ENCODE data around the gene EDA. TPM values are rescaled to one million over a fixed set of nuclear protein-coding genes. Genes with fewer than 3 reads are reported as not detected.

The EDA gene
- total and polyA plus RNA-seq, 10 donors = 0.28 to 7.2 (median 3.3) TPM

DNA sequence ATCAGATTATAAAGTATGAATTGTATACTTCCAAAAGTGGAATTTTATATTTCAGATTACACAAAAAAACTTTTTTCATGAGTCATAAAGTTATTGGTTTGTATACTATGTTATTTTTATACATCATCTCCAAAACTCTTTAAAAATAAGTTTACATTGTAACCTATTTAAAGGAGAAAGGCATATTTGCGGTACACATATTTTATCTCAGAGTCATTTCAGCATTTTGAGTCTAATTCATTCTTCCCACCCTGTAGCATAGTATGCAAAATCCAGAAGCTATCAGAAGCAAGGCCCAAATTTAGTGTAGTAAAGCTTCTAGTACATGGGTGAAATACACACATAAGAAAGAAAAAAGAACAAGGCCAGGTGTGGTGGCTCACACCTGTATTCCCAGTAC is 353.5 kb downstream of the EDA start:
- TF ChIP-seq POLR2AphosphoS5 (IDR thresholded peaks at IDR 0.05) = no peak
- TF ChIP-seq POLR2A (IDR thresholded peaks at IDR 0.05) = no peak
- TF ChIP-seq, protein P1, sequence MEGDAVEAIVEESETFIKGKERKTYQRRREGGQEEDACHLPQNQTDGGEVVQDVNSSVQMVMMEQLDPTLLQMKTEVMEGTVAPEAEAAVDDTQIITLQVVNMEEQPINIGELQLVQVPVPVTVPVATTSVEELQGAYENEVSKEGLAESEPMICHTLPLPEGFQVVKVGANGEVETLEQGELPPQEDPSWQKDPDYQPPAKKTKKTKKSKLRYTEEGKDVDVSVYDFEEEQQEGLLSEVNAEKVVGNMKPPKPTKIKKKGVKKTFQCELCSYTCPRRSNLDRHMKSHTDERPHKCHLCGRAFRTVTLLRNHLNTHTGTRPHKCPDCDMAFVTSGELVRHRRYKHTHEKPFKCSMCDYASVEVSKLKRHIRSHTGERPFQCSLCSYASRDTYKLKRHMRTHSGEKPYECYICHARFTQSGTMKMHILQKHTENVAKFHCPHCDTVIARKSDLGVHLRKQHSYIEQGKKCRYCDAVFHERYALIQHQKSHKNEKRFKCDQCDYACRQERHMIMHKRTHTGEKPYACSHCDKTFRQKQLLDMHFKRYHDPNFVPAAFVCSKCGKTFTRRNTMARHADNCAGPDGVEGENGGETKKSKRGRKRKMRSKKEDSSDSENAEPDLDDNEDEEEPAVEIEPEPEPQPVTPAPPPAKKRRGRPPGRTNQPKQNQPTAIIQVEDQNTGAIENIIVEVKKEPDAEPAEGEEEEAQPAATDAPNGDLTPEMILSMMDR (IDR thresholded peaks at IDR 0.05 in 8 of 11, conservative IDR thresholded peaks at IDR 0.05 in 3 of 11) = no peak
- Histone ChIP-seq H3K4me1 (no peaks in the 10 kb centered on the region), H3K36me3 (no peaks in the 10 kb centered on the region), H3K27me3 (replicated peaks in 1 of 7) (no peaks in the 10 kb centered on the region), H3K4me3 (no peak overlapping the region), H3K9me3 (no peaks in the 10 kb centered on the region), H3K27ac (no peak overlapping the region)
- intact Hi-C loops (cut with DNase I; ENCODE audit: low total_unique reads) = no loop called here
- 88 to 100% (median 92%) methylated on average over 1 of the region's 1 CpG for WGBS, 5 donors
- no peak for DNase-seq

DNA sequence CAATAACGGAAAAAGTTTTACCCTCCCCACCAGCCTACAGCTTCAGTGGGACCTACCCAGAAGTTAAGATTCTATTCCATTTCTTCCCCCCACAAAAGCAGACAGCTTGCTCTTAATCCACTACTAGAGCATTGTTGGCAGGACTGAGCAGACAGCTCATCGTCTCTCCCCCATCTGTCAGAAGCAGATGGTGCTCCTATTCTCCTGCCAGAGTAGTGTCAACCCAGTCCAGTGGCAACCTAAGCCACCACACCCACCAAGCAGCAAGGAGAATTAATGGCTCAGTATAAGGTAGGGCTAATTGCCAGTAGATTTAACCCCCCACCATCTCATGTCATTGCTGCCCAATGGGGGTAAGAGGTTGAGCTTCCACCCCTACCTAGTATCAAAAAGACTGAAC is 371.8 kb downstream of the EDA start:
- no peaks in the 10 kb centered on the region for H3K36me3 ChIP-seq

DNA sequence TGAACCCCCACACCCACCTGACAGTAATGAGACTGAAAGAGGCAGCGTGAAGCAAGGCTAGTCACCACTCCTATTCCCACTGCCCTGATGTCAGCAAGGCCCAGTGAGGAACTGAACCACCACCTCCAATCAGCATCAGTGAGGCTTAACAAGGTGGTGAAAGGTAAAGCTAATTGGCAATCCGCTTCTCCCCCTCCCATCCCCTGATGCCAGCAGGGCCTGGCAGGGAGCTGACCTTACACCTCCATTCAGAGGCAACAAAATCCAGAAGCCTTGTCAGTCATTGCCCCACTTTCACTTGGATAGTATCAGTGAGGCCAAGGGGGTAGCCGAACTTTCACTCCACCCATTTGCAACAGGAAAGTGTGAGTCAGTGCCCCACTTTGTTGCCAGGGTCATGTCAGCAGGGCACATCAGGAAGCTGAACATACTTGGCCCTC is 373.1 kb downstream of the EDA start:
- intact Hi-C loops (cut with DNase I; ENCODE audit: low total_unique reads) = no loop called here
- TF ChIP-seq POLR2A (IDR thresholded peaks at IDR 0.05) (no peak), POLR2AphosphoS5 (IDR thresholded peaks at IDR 0.05) (no peak)
- TF ChIP-seq, protein P1 (IDR thresholded peaks at IDR 0.05 in 8 of 11, conservative IDR thresholded peaks at IDR 0.05 in 3 of 11) = no peak

More for the DNA sequence above, 371.8 kb downstream of the EDA start:
- DNase-seq = no peak
- intact Hi-C loops (cut with DNase I; ENCODE audit: low total_unique reads) = no loop called here
- Histone ChIP-seq H3K9me3 (no peaks in the 10 kb centered on the region), H3K27me3 (replicated peaks in 1 of 7) (no peaks in the 10 kb centered on the region), H3K27ac (no peak overlapping the region), H3K4me3 (no peak overlapping the region), H3K4me1 (no peaks in the 10 kb centered on the region)
- TF ChIP-seq POLR2A (IDR thresholded peaks at IDR 0.05) (no peak), POLR2AphosphoS5 (IDR thresholded peaks at IDR 0.05) (no peak)
- TF ChIP-seq, protein P1 (IDR thresholded peaks at IDR 0.05 in 8 of 11, conservative IDR thresholded peaks at IDR 0.05 in 3 of 11) = no peak
- 73 to 82% (median 74%) methylated on average over 2 of the region's 2 CpGs for WGBS, 5 donors

DNA sequence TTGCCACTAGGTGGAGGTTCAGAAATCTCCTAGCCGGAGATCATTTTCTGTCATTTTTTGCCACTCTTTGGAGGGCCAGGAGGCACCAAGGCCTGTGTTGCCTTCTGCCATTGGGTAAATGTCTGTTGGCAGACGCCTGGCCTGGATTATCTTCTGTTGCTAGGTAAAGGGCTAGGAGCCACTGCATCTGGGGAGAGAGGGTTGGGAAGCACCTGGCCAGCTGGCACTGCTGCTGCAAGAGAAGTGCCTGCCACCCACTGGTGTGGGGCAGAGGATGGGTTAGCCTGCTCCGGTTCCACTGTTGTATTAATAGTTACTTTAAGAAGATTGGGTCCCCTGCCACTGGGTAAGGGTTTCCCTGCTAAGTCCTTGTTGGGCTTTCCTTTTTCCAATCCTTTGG is 375.8 kb downstream of the EDA start:
- Histone ChIP-seq H3K4me1 (no peaks in the 10 kb centered on the region), H3K27me3 (replicated peaks in 1 of 7) (peaks cover 0 to 6% (median 0%) of the 10 kb centered on the region in 7 donors), H3K27ac (no peak overlapping the region), H3K9me3 (no peaks in the 10 kb centered on the region), H3K4me3 (no peak overlapping the region), H3K36me3 (no peaks in the 10 kb centered on the region)
- TF ChIP-seq POLR2A (IDR thresholded peaks at IDR 0.05) (no peak), POLR2AphosphoS5 (IDR thresholded peaks at IDR 0.05) (no peak)
- TF ChIP-seq, protein P1 (IDR thresholded peaks at IDR 0.05 in 8 of 11, conservative IDR thresholded peaks at IDR 0.05 in 3 of 11) = no peak
- intact Hi-C loops (cut with DNase I; ENCODE audit: low total_unique reads) = no loop called here
- no peak for DNase-seq
- WGBS, 5 donors = 76 to 100% (median 86%) methylated on average over 1 to 3 of the region's 3 CpGs

More for the DNA sequence above, 373.1 kb downstream of the EDA start:
- Histone ChIP-seq H3K4me3 (no peak overlapping the region), H3K27ac (no peak overlapping the region), H3K9me3 (no peaks in the 10 kb centered on the region), H3K36me3 (no peaks in the 10 kb centered on the region), H3K4me1 (no peaks in the 10 kb centered on the region), H3K27me3 (replicated peaks in 1 of 7) (peaks cover 0 to 6% (median 0%) of the 10 kb centered on the region in 7 donors)
- DNase-seq = no peak
- 62 to 90% (median 68%) methylated on average over 3 of the region's 3 CpGs for WGBS, 5 donors
